ENCODE data around the gene GPR50. TPM values are rescaled to one million over a fixed set of nuclear protein-coding genes. Genes with fewer than 3 reads are reported as not detected.

GPR50 gene
- total and polyA plus RNA-seq, 2 of the 8 experiments (the other 6 are each of a cell fraction or from before 2014, with no cell fraction given) = 1.6 to 1.9 TPM

DNA sequence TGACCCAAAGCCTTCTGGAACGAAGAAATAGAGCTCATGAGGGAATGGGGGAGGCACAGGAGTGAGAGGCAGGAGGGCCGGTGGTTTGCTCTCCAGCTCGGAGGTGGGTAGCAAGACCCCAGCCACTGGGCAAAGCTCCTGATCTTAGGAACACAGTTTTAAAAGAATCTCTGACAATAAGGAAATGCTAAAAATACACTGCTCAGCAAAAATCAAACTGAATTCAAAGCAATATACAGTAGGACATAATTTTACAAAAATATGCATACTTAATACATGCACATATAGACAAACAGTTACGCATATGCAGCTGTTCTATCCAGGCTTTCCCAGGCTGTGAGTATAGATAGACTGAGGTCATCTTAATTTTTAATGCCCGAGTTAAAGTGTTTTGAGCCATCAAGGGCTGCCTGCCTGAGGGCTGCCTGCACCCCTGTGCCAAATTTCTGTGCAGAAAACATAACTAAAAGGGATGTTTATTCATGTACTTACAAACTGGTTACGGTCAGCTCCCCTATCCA, 6.9 kb downstream of the GPR50 start:
- H3K4me1 ChIP-seq (replicated peaks in 1 of 4; ENCODE audit: control insufficient read depth in 3 of 4, insufficient read depth in 4 of 4, low read length in 3 of 4) = peaks cover 0 to 17% (median 5%) of the 10 kb centered on the region in 4 experiments; a peak in 6 of 7 replicates
- no peak overlapping the region for H2BK12ac ChIP-seq (ENCODE audit: low read depth, low read length)
- peak overlapping the region in 3 of 4 experiments; percentile 17 to 58 (median 18); a peak in 3 of 8 replicates for H3K4me3 ChIP-seq (ENCODE audit: extremely low read depth in 1 of 4, insufficient read depth in 2 of 4, low read depth in 3 of 4, low read length in 4 of 4)
- no peak overlapping the region for H3K9ac ChIP-seq (replicated peaks in 1 of 4; ENCODE audit: extremely low read depth in 1 of 4, low read depth in 3 of 4, low read length in 3 of 4)
- no peak overlapping the region for H3K4ac ChIP-seq (replicated peaks; ENCODE audit: insufficient read length, low read depth, low read length)
- FAIRE-seq (no peak), DNase-seq (ENCODE audit: low read depth in 1 of 2, low spot score in 2 of 2) (no peak)
- H3K23me2 ChIP-seq (ENCODE audit: low read depth, low read length) = no peaks in the 10 kb centered on the region
- H3K14ac ChIP-seq (ENCODE audit: insufficient read length) = no peak overlapping the region
- H3K23ac ChIP-seq (ENCODE audit: insufficient read length) = no peak overlapping the region
- H2BK120ac ChIP-seq (replicated peaks; ENCODE audit: low read depth, low read length) = no peak overlapping the region
- no peaks in the 10 kb centered on the region for H3K9me3 ChIP-seq (ENCODE audit: insufficient read depth in 2 of 2, low read depth in 1 of 2, low read length in 1 of 2)
- H3K79me1 ChIP-seq (ENCODE audit: low read depth, low read length) = no peaks in the 10 kb centered on the region
- no peaks in the 10 kb centered on the region for H3K36me3 ChIP-seq (ENCODE audit: control insufficient read depth in 2 of 4, insufficient read depth in 4 of 4, low read length in 3 of 4)
- H3K27ac ChIP-seq (ENCODE audit: low read depth, low read length) = no peak overlapping the region
- POLR2A ChIA-PET (ENCODE audit: partially characterized antibody) = interaction anchor here (0.9 kb wide), 1 partner anchor 48 kb away, joined by 3 read pairs; no protein-coding TSS in a partner anchor
- no peaks in the 10 kb centered on the region for H4K20me1 ChIP-seq (replicated peaks in 1 of 2; ENCODE audit: control insufficient read depth in 1 of 2, insufficient read depth in 2 of 2, low read length in 2 of 2)
- H3K27me3 ChIP-seq (replicated peaks in 1 of 4; ENCODE audit: control insufficient read depth in 3 of 4, extremely low read depth in 1 of 4, insufficient read depth in 3 of 4, low read length in 3 of 4) = peaks cover 0 to 9% (median 5%) of the 10 kb centered on the region in 4 experiments; a peak in 5 of 7 replicates
- TF ChIP-seq HDAC6 (IDR thresholded peaks at IDR 0.05; ENCODE audit: low read depth, low read length) = no peak
- no peak for TF ChIP-seq JUN (IDR thresholded peaks at IDR 0.05; ENCODE audit: low read depth, low read length)
- TF ChIP-seq BACH1 (IDR thresholded peaks at IDR 0.05; ENCODE audit: low read length) = no peak
- TF ChIP-seq, protein P1, sequence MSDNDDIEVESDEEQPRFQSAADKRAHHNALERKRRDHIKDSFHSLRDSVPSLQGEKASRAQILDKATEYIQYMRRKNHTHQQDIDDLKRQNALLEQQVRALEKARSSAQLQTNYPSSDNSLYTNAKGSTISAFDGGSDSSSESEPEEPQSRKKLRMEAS (IDR thresholded peaks at IDR 0.05) = no peak
- TF ChIP-seq KDM4A (IDR thresholded peaks at IDR 0.05; ENCODE audit: low read depth, low read length, severe bottlenecking) = no peak
- no peak for TF ChIP-seq GTF2F1 (IDR thresholded peaks at IDR 0.05; ENCODE audit: borderline replicate concordance, low read depth, low read length)
- no peak for TF ChIP-seq HDAC2 (IDR thresholded peaks at IDR 0.05; ENCODE audit: borderline replicate concordance in 1 of 2, low read depth in 2 of 2, low read length in 2 of 2)
- TF ChIP-seq SAP30 (IDR thresholded peaks at IDR 0.05; ENCODE audit: insufficient read depth, insufficient replicate concordance, low read length) = no peak
- no peak for TF ChIP-seq TBP (IDR thresholded peaks at IDR 0.05; ENCODE audit: low read depth, low read length)
- TF ChIP-seq PHF8 (conservative IDR thresholded peaks at IDR 0.05; ENCODE audit: low read depth, low read length) = no peak
- TF ChIP-seq TAF7 (optimal IDR thresholded peaks at IDR 0.05; ENCODE audit: borderline replicate concordance, low read depth, low read length) = no peak
- no peak for TF ChIP-seq SIRT6 (IDR thresholded peaks at IDR 0.05; ENCODE audit: low read length)
- no peak overlapping the region for H2AFZ ChIP-seq (ENCODE audit: low read length)
- peak overlapping the region; percentile 60 to 85 for H3K4me2 ChIP-seq (ENCODE audit: insufficient read depth in 1 of 2, low read depth in 2 of 2, low read length in 2 of 2)
- WGBS, 2 experiments (ENCODE audit: extremely low coverage in 1 of 2, insufficient coverage in 1 of 2, insufficient read length in 1 of 2, insufficient replicate concordance in 2 of 2, low coverage in 1 of 2, low lambda C conversion rate in 2 of 2, missing lambda C conversion rate in 1 of 2) = 79% methylated on average over 6 of the region's 6 CpGs; no CpG with 5 or more reads in 1 of the 2 experiments
- H3K79me2 ChIP-seq (ENCODE audit: control insufficient read depth in 1 of 2, insufficient read depth in 2 of 2, low read length in 2 of 2) = no peaks in the 10 kb centered on the region
- H4K91ac ChIP-seq (replicated peaks; ENCODE audit: insufficient read length, low read length) = no peak overlapping the region
- CTCF ChIA-PET (ENCODE audit: partially characterized antibody) = no interaction called here
- no peak overlapping the region for H2BK5ac ChIP-seq (ENCODE audit: low read depth, low read length)
- H4K5ac ChIP-seq (ENCODE audit: insufficient read length, low read depth, low read length) = no peak overlapping the region
- H3K56ac ChIP-seq (replicated peaks; ENCODE audit: insufficient read length, low read depth, low read length) = no peak overlapping the region
- H3K18ac ChIP-seq (ENCODE audit: extremely low read depth, low read length) = no peak overlapping the region
- H2BK20ac ChIP-seq (ENCODE audit: low read length) = no peak overlapping the region
- no peak overlapping the region for H4K8ac ChIP-seq (ENCODE audit: extremely low read depth, insufficient read depth, low read length)
- H2AK5ac ChIP-seq (ENCODE audit: low read depth, low read length) = no peak overlapping the region
- H2BK15ac ChIP-seq (ENCODE audit: low read length) = no peak overlapping the region
